KBM-7 (cell line): Measurements from ENCODE around the gene CETN2.

Experiments
- DNase-seq: peaks from one replicate; pipeline ENCODE4 v3.0.0-alpha.2; 2015
- in situ Hi-C: fragments of 300-500 bp; cut with MboI; formaldehyde crosslinking; loops from 2 replicates; pipeline ENCODE4 v1.14.3; 2020; ENCODE audit warnings: low sequenced_read_pairs, low pct_unique_long_range_greater_than_20kb, mixed read lengths

CETN2 gene

DNA sequence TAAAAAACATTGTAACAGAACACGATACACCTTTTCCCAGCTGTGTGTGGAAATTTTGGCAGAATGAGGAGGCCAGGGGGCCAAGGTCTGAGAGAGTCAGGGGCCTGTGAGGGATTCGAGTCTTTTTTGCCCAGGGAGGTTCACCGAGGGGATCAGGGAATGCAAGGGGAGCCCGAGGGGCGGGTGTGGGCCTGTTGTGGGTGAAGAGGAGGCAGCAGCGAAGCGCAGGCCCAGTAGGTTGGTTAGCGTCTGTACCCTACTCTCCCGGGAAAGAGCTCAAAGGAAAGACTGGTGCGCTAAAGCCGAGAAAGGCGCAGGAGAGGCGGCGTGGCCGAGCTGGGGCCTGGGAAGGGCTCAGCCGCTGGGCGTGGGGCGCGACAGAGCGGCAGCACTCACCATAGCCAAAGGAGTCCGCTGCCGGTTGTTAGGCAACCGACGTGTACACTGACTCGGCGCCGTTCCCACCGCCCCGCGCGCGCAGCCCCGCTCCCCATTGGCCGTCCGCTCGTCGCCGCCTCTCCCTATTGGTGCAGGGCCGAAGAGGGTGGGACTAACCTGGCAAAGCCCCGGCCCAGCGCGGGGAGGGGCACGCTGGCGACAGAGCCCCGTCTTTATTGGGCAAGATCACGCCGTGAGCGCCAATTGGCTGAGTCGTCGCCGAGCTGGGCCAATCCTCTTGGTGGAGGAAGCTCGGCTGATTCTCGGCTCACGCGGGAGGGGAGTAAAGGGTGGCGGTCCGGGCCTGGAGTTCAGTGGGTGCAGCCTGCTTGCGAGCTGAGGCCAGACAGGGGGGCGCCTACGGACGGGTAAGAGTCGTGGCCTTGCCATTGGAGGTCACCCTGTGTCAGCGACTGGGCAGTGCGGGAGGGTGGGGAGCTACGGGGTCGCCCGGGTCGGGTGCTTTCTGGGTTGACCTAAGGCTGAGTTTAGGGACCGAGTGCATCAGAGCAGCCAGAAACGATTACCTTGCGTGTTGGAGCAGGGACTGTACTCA is at the start of gene CETN2, which contains the start of gene NSDHL:
Gene CETN2, minus strand, starts transcription at position 446 of the 994 bp plus-strand sequence. Its CDS starts 47 bp downstream, at position 399.
Gene NSDHL, plus strand, starts transcription at position 752 of the 994 bp plus-strand sequence. CDS start 15,262 bp downstream, outside the sequence.
- in situ Hi-C loops = no loop called here
- peak; percentile 99 for DNase-seq

DNA sequence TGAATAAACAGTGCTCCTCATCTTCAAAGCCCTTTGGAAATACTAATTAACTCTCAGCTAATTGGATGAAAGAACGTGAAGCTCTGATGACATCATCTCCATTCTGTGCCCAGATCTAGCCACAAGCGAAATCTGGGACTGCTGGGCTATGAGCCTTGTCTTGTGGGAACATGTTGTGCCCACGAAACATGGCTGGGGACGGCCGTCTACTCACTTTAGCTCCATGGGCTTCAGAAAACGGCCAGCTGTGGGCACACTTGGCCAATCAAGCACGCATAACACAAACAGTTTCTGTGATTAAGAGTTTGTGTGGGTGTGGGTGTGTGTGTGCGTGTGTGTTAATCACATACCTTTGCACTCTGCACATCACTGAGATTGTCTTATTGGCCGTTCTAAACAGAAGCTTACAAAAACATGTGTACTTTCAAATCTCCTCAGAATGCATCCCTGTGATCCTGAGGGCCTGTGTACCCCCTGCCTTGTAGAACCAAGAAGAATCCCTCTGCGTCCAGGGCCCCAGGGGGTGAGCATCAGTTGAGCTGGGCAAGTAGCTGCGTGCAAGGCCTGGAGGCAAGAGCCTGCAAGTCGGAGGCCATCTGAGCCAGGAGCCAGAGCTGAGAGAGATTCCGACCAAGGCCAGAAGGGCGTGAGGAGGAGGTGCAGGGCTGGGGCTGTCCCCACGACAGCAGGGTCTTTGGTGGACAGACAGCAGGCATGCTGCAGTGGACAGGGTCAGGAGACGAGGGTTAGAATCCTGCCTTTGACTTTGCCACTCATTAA is 48.6 kb upstream of the CETN2 start:
- no peak for DNase-seq
- in situ Hi-C loops = no loop called here

DNA sequence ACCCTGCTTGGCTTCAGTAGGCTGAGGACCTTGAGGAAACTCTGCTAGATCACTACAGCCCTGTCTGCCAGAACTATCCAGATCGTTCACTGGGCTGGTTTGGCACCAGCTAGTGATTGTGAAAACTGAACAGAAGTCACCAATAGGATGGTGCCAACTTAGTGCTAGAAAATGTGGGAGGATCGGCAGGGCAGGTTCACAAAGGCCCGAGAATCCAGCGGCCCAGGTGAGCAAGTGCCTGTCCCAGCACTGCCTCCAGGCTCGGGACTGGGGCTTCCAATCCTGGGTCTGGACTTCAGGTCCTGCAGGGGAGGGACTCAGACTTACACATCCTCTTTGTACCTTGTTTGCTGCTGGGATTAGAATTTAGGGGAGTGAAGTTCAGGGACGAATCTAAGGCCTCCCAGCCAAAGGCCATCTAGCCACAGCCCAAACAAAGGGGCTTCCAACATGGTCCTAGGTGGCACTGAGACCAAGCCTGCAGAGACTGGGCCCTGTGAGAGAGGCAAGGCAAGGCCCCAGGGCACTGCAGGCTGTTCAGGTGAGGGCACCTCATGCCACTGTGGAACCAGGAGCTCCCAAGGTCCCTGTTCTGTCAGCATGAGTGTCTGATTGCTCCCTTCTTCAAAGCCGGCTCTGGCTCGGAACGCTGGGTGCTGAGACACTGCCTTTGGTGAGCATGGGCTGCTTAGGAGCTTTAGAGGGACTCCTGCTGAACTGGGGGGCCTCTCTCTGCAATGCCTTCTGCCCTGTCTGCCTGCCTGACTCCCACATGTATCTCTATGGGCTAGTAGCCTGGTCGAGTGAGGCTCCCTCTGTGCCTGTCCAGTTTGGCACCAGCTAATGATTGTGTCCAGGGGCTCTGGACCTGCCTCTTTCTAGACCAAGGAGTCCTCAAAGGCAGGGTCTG is 46.6 kb upstream of the CETN2 start:
- DNase-seq = no peak
- in situ Hi-C loops = no loop called here

DNA sequence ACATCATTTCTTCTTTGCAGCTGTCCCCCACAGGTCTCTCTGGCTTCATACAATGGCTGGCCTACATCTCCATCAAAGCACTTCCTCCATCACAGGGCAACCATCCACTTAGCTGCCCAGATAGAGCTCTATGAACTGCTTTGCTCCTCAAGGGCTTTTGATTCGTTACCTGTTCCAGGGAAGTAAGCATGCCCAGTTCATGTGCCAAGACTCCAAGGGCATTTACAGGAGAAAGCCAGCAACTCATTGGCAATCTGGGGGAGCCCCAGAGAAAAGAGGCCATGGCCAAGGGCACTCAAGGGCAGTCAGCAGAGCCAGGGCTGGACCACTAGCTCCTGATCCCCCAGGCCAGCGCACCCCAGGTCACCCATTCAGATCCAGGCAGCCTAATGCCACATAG is 42.8 kb upstream of the CETN2 start:
- in situ Hi-C loops = no loop called here
- DNase-seq = no peak

DNA sequence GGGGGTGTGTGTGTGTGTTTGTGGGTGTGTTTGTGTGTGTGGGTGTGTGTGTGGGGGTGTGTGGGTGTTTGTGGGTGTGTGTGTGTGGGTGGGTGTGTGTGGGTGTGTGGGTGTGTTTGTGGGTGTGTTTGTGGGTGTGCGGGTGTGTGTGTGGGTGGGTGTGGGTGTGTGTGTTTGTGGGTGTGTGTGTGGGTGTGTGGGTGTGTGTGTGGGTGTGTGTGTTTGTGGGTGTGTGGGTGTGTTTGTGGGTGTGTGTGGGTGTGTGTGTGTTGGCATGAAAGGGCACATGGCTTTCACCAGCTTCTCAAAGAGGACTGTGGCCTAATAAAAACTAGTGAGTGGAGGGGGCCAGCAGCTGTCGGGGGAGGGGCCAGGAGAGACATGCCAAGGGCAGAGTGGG is 42.0 kb upstream of the CETN2 start:
- in situ Hi-C loops = no loop called here
- no peak for DNase-seq

DNA sequence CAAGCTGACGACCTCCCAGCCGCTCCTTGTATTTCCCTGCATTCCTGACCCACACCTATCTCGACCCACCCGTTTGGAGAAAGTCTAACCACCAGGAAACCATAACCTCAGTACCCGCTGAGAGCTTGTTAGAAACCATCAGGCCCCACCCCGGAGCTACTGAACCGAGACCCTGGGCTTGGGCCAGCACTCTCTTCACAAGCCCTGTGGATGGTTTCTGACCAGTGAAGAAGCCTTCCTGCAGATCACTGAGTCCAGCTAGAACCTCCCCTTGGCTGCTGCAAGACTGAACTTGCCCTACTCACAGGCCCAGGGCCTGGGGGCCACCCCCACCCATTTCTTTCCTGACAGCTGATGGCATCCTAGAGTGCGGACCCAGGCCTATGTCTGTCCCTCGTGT is 40.7 kb upstream of the CETN2 start:
- DNase-seq = no peak
- in situ Hi-C loops = no loop called here

DNA sequence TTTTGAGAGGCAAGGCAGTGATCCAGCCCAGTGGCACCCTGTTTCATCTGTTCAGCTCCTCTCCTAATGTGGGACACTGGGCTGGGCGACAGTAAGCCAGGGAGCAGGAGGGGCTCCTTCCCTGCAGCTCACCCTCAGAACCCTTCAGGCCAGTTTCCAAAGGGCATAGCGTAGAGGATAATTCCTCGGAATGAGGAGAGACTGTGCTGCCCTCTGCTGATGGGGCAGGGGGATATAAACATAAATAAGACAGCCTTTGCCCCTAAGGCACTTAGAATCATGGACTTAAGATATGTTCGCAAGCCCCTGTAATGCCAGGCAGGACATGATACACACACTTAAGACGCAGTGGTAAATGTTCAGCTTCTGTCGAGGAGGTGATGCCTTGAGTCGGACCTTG is 39.4 kb upstream of the CETN2 start:
- no peak for DNase-seq
- in situ Hi-C loops = no loop called here

DNA sequence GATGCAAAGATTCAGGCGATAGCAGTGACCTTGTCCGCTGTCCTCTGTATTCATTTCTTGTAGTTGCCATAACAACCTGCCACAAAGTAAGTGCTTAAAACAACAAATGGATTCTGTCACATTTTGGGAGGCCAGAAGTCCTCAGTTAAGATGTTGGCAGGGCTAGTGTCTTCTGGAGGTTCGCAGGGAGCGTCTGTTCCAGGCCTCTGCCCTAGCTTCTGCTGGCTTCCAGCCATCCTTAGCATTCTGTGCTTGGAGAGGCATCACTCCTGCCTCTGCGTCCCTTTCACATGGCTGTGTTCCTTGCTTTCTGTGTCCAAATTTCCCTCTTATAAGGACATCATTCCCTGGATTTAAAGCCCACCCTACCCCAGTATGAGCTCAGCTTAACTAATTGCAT is 35.8 kb upstream of the CETN2 start:
- DNase-seq = no peak
- in situ Hi-C loops = no loop called here

DNA sequence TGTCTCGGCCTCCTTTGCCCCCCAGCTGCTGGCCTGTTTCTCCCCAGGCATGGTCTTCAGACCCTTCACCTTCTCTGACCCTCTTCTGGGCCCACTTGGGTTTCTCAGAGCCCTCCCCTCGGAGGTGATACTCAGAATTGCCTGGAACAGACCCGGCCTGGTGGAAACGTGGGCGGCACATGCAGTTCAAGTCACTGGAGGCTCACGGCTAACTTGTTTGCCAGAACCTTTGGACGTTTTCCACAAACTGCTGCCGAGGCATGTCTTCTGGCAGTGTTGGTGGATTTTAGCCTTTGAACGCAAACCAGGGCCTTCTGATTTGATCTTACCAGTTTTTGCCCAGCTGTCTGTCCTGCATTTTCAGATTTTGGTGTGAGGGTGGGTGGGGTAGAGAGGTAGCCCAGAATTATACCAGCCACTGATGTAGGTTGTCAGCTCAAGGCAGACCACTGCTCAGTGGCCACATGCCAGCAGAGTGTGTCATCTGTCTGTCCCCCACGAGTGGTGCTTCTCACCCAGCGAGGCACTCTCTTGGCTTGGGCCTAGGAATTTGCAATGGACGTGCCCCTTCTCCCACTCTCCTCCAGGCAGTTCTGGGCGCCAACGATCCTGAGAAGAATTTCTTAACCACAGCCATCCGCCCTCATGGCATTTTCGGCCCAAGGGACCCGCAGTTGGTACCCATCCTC is 34.8 kb upstream of the CETN2 start:
- in situ Hi-C loops = no loop called here
- DNase-seq = no peak

DNA sequence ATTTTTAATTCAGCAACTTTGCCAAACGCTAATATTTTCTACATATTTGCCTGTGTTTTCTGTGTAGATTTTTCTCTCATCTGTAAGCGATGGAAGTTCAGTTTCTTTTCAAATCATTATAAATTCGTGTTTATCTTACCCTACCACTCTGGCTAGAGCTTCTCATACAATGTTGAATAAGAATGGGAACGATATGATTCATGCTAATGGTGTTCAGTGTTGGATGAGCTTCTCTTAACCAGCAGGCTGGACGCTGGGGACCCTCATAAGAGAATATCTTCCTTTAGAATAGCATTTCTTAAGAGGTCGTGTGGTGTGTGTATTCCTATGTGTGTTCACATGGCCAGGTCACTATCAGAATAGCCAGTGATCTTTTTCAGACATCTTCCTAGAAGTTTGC is 31.3 kb upstream of the CETN2 start:
- DNase-seq = no peak
- in situ Hi-C loops = no loop called here

DNA sequence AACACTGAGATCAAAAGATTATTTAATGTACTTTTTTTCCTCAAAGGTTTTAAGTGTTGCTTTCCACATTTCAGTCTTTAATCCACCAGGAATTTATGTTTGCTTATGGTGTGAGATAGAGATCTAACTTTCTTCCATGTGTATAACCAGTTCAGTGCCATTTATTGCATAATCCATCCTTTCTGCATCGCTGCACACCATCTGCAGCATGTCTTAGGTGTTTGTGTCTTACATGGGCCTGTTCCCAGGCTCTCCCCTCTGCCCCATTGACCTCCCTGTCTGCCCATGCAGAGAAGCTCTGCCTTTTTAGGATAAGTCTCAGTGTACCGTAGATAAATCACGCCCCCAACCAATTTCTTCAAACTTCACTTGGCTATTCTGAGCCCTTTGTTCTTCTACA is 30.6 kb upstream of the CETN2 start:
- peak; percentile 43 for DNase-seq
- in situ Hi-C loops = no loop called here

DNA sequence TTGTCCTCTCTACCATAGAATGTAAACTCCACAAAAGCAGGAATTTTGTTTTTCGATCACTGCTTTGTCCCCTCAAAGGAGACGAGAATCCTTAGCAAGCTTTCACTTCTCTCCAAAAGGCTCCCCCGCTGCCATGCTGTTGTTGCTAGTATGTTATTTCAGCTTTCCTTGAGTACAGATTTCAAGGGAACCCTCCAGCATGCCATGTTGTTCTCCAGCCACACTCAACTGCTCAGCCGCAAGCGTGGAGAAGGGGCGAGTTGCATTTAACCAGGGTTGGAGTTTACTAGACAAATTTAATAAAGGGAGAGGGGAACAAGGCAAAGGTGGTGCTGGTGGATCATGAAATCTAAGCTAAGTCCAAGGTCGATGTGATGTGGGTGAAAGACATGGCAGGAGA is 23.4 kb upstream of the CETN2 start:
- no peak for DNase-seq
- in situ Hi-C loops = no loop called here

DNA sequence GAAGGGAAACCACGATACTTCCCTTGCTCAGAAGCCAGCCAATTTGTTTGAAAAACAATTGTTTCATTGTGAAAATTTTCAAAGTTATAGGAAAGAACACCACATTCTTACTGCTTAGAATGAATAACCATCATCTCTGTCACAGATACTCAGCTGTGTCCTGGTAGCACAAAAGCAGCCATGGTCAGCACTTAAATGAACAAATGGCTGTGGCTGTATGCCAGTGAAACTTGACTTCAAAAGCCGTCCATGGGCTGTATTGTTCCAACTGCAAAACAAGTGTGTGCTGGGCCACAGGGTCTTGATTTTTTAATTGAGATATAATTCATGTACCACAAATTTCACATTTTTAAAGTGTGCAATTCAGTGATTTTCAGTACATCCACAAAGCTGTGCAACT is 19.9 kb upstream of the CETN2 start:
- in situ Hi-C loops = no loop called here
- no peak for DNase-seq

DNA sequence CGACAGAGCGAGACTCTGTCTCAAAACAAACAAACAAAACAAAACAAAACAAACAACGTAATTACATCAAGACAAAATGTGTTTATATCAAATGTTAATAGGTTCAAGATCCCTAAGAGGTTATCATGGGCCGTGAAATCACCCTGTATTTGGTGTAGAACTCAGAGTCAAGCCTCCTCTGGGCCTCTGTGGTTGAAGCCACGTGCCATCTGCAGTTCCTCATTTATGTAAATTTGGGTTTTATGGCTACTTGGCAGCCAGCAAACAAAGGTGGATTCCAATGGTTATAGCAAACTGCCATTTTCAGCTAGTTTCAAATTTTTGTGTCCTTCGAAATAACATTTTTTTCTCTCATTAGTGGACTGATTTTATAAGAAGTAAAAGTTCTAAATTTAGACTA is 16.7 kb upstream of the CETN2 start:
- peak; percentile 52 for DNase-seq
- in situ Hi-C loops = no loop called here

DNA sequence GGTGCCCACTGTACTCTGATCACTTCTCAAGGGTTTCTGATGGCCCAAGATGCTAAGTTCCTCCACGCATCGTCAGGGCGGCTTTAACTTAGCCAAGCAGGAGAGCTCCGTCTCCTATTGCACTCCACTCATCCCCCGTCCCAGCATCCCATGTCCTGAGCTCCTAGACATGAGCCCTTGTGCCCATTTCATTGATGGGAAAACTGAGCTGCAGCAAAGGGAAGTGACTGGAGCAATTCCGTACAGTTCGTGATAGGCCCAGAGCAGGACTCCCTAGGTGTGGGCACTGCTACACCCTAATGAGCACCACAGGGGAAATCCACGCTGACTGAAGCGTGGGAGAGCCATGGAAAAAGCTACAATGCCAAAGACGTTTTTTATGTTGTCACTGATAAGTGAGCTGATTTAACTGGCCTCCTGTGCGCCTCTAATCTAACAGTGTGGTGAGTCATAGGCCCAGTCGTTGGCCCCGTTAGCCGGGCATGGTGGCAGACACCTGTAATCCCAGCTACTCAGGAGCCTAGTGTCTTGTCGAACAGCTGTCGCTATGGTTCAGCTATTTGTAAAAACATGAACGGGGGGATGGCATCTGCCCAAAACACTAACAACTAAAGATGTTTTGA is 15.2 kb upstream of the CETN2 start:
- DNase-seq = no peak
- in situ Hi-C loops = no loop called here

DNA sequence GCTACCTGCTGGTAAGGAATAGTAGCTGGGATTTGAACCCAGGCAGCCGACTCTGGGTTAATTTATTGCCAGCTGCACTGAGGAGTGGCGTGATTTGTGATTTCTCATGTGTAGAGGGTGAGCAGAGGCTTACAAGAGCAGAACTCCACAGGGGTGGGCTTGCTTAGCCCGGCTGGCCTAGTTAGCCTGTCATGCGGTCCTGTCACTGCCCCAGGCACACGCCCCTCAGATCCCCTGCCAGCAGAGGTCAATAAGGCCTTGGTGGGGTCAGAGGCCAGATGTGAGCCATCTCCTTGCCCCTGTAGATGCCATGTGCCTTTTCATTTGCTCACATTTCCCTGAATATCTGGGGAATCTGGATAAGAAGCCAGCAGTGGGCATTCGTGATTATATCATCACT is 13.7 kb upstream of the CETN2 start:
- in situ Hi-C loops = no loop called here
- no peak for DNase-seq

DNA sequence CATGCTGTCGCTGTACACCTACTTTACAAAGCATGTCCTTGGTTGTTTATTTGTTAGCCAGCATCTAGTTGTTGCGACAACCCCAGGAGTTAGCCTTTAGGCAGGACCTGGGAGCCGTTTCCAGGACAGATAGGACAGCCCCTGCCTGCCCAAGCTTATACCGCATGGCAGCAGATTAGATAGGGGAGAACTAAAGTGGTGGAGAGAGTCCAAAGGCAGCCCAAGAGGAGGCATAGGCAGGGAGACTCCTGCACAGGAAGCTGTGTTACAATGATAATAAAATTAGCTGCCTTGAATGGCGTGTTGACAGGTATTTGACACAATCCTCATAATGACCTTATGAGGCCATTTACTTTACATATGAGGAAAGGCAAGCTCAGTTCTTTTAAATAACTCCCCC is 13.3 kb upstream of the CETN2 start:
- in situ Hi-C loops = no loop called here
- no peak for DNase-seq

DNA sequence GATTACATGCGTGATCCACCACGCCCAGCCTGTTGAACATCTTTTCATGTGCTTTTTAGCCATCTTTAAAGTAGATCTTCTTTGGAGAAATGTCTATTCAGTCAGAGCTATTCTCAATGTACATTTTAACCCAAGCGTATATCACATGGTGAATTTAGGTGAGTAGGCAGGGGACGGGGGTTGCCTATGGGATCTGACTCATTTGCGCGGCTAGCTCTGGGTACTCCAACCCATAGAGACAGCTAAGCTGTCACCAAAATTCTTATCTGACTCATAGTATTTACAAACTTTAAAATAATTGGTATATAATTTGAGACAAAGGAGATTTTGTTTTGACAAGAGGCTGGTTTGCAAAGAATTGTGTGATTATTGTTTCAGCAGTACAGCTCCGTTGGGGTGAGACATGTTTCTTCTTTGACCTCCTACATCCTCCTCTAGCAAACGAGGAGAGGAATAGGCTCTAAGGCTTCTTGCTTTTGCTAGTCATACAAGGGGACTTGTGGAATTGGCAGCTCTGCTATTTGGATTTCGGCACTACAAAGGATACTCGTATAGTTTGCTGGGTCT is 12.3 kb upstream of the CETN2 start:
- no peak for DNase-seq
- in situ Hi-C loops = no loop called here
